NCI-H82 treated with DMSO at 0.1 percent for 48 hours (cell line): ENCODE results near the gene DDX28.
"Not testable (repeated sequence)": the region's sequence is repeated elsewhere in the genome, so short reads cannot be mapped to it uniquely, and the experiment has no call there.

Experiments
- DNase-seq: peaks from one replicate; lab custom pipeline; 2025; ENCODE audit not compliant: unreplicated experiment; lab: John Stamatoyannopoulos, UW

The DDX28 gene

DNA sequence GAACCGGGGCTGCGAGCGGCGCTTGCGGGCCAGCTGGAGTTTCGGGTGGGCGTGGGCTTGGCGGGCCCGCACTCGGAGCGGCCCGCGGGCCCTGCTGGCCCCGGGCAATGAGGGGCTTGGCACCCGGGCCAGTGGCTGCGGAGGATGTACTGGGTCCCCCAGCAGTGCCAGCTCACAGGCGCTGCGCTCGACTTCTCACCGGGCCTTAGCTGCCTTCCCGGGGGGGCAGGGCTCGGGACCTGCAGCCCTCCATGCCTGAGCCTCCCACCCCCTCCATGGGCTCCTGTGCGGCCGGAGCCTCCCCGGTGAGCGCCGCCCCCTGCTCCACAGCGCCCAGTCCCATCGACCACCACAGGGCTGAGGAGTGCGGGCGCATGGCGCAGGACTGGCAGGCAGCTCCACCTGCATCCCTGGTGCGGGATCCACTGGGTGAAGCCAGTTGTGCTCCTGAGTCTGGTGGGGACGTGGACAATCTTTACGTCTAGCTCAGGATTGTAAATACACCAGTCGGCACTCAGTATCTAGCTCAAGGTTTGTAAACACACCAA is 24.7 kb downstream of the DDX28 start:
- not testable (repeated sequence) for DNase-seq

- DNase-seq, result no peak
These were observed 26.4 kb downstream of the DDX28 start for GRCh38 chr16:67996666-67997065.

DNA sequence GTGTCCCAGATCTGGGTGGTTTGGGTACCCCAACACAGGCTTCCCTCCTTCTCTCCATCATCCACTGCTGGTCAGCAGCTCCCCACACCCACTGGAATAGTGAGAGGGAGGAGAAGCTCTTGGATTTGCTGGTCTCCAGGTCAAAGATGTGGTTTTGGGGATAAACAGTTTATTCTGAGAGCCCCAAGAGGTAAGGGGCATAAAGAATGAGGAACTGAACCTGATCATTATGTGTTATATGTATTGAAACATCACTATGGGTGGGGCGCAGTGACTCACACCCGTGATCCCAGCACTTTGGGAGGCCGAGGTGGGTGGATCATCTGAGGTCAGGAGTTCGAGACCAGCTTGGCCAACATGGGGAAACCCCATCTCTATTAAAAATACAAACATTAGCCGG is 27.6 kb downstream of the DDX28 start:
- no peak for DNase-seq

DNA sequence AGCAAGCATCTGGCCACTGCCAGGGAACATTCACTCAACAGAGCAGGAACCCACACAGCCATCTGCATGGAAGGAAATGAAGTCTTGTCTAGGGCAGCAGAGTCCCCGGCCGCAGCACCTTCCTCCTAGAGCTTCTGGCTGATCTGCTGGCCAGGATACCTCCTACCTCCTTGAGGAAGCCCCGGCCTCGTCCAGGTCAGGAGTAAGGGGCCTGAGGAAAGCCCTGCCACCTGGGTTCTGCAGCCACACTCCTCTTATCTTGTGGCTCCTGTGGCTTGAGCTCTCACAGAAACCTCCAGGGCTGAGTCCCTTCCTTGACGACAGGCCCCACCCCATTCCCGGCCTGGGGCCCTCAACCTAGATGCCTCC is 29.0 kb downstream of the DDX28 start:
- DNase-seq, result not testable (repeated sequence)

- peak; percentile 46 for DNase-seq
These were observed 29.6 kb downstream of the DDX28 start for GRCh38 chr16:67993207-67994039.

GRCh38 chr16:67992661-67993206 is 30.3 kb downstream of the DDX28 start:
- no peak for DNase-seq

DNA sequence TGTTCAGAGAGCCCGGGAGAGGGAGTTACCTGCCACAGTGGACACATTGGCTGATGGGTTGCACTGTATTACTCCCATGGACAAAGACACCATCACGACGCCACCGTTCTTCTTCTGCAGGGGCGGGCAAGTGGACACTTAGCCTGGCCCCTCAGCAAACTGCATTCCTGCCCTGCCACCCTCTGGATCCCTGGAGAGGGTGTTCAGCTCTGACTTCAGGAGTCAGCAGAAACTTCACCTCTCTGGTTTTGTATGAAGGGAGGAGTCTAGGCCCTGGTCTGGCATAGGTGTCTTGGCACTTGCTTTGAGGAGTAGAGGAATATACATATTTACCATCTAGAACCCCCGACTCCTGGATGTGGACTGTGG is 33.0 kb downstream of the DDX28 start:
- DNase-seq, result no peak

- no peak for DNase-seq
These were observed 33.6 kb downstream of the DDX28 start for GRCh38 chr16:67989322-67990017.

- DNase-seq, result no peak
These were observed 34.4 kb downstream of the DDX28 start for GRCh38 chr16:67988675-67989074.

DNA sequence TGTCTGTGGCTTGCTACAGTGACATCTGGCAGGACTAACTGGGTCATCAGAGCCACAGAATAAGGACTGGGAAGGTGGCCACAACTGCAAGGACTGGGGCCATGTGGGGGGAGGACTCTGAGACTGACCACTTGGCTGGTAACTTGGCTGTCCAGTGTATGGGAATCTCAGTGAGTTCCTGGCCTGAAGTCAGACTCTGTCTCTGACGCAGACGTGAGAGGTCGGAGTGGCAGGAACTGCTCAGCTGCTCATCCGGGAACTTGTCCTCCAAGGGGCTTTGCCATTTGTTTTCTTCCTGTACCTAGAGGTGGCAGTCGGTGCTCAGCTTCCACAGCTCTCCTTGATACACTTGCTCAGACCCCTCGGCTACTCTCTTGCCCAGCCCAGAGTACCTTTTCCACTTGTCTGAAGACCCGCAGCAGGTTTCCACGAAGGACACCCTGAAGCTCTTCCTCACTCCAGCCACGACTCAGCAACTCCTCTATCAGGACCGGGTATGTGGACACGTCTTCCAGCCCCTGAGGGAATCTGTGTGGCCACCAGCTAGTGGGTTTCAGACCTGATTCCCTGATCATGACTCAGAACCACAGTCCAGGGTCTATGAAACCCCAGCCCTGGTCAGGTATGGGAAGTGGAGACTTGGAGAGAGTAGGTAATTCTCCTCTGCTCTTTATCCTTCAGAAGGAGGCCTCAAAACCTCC is 35.4 kb downstream of the DDX28 start:
- DNase-seq, result no peak

DNA sequence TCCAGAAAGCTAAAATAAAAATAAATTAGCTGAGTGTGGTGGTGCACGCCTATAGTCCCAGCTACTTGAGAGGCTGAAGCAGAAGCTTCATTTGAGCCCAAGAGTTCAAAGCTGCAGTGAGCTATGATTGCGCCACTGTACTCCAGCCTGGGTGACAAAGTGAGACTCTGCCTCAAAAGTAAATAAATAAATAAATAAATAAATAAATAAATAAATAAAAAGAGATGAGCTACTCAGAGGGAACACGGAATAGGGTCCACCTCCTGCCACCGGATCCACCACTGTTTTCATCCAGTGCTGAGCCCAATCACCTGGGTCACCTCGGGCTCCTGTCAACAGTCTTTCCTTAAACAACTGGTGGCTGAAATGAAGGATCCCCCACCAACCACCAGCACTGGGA is 36.1 kb downstream of the DDX28 start:
- DNase-seq, result no peak

- DNase-seq, result no peak
These were observed 40.9 kb downstream of the DDX28 start for GRCh38 chr16:67982011-67982696.

DNA sequence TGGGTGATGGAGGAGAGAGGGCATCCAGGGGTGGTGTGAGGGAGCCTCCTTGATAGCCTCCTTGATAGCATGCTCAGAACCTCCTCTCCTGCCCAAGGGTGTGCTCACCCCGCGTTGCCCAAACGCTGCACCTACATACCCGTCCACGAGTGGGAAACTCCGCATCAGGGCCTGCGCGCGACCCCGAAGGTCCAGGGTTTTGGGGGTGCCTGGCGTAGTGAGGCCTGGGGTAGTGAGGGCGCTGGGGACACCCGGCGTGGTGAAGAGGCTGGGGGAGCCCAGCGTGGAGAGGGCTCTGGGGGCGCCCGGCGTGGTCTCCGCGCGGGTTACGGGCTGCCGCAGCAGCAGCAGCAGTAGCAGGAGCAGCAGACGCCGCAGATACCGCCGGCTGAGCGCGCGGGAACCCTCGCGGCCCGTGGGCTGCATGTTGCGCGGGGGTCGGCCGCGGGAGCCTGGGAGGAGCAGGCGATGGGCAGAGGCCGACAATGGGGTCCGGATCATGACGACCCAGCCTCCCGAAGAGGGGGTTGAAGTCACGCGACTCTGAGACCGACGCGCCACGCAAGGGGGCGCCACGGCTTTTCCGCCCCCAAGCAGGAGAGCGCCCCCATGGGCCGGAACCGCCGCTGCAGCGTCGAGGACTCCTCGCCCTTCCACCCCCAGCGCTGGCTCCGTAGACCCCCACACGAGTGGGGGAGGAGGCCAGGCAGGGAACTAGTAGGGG is 42.9 kb downstream of the DDX28 start, which contains the start of gene DPEP3:
DPEP3 (minus strand) TSS at position 545 of the 724 bp plus-strand sequence; CDS start at position 426, 119 bp downstream.
- DNase-seq, result no peak

GRCh38 chr16:67977469-67978227 is 45.4 kb downstream of the DDX28 start:
- DNase-seq, result no peak

DNA sequence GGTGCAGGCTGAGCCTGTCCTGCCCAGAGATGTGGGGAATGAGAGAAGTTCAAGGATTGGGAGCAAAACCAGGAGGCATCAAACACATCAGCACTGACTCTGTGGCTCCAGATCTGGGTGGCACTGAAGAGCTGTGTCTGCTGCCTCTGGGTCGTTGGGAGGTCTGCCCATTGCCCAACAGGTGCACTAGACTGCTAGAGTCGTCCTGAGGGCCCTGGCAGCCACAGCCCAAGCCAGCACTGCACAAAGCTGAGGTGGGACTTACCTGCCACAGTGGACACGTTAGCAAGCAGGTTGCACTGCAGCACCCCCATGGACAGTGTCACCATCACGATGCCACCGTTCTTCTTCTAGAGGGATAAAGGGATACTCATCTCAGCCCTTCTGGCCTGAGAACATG is 46.0 kb downstream of the DDX28 start:
- DNase-seq, result no peak

DNA sequence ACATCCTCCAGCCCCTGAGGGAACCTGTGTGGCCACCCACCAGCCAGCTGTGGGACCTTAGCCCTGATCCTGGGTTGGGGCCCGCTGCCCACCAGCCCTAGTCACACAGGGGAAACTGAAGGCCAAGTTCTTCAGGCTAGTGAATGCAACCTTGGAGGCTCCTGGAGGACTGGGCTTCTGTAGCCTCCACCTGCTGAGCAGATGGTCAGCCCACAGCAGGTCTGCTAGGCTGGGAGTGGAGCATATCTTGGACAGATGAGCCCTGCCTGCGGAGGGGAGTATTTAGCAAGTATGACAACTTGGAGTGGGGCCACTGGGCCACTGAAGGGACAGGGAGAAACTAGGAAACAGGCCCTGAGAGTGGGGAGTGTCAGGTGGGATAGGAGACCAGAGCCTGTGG is 46.8 kb downstream of the DDX28 start:
- no peak for DNase-seq

DNA sequence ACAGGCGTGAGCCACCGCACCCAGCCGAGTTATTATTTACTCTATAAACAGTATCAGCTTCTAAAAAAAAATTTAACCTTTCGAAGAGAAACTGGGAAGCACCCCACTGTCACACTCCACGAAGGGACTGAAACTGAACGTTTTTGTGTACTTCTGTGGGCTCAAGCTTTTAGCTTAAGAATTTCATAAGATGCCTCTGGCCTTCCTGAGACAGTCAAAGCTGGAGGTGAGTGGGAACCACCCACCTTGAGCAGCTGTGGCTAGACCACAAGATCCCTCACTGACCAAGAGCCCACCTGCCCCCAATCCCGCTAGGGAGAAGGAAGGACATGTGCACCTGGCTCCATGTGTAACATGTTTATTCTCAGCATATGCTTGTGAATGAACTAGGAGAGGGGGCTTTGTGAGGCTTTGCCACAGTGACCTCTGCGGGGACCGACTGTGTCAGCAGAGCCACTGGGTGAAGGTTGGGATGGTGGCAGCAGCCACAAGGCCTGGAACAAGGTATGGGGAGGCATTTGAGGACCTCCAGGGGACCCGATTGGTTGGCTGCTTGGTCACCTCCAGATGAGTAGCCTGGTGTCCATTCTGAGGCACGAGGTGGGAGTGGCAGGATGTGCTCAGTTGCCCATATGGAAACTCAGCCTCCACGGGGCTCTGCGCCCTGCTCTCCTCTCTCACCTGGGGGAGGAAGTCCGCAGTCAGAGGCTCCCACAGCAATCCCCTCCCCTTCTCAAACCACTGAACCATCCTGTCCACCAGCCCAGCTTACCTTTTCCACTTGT is 47.5 kb downstream of the DDX28 start:
- no peak for DNase-seq

DNA sequence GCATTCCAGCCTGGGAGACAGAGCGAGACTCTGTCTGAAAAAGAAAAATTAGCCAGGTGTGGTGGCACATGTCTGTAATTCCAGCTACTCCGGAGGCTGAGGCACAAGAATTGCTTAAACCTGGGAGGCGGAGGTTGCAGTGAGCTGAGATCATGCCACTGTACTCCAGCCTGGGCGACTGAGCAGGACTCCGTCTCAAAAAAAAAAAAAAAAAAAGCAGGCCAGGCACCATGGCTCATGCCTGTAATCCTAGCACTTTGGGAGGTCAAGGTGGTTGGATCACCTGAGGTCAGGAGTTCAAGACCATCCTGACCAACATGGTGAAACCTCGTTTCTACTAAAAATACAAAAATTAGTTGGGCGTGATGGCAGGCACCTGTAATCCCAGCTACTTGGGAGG is 50.7 kb downstream of the DDX28 start:
- DNase-seq, result not testable (repeated sequence)

DNA sequence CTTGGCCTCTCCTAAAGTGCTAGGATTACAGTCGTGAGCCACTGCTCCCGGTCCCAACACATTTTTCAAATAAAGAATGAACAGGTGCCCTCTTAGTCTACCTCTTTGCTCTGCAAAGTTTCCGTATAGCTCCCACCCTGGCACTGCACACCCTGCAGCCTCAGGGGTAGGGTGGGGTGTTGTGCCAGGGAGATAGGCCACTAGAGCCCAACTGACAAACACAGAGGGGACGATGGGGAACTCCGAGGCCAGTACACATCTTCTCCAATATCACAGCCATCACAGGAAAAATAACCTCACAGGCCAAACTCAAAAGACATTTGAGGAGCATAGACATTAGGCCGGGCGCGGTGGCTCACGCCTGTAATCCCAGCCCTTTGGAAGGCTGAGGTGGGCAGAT is 51.9 kb downstream of the DDX28 start:
- no peak for DNase-seq
